IPS DF 19.7 (cell line): ENCODE data around the gene MFF.
"Not testable (repeated sequence)": the region's sequence is repeated elsewhere in the genome, so short reads cannot be mapped to it uniquely, and the experiment has no call there.

Experiments
- DNase-seq: peaks from one replicate; pipeline ENCODE4 v3.0.0-alpha.2; 2013; ENCODE audit warnings: low read depth, low spot score

Gene MFF

DNA sequence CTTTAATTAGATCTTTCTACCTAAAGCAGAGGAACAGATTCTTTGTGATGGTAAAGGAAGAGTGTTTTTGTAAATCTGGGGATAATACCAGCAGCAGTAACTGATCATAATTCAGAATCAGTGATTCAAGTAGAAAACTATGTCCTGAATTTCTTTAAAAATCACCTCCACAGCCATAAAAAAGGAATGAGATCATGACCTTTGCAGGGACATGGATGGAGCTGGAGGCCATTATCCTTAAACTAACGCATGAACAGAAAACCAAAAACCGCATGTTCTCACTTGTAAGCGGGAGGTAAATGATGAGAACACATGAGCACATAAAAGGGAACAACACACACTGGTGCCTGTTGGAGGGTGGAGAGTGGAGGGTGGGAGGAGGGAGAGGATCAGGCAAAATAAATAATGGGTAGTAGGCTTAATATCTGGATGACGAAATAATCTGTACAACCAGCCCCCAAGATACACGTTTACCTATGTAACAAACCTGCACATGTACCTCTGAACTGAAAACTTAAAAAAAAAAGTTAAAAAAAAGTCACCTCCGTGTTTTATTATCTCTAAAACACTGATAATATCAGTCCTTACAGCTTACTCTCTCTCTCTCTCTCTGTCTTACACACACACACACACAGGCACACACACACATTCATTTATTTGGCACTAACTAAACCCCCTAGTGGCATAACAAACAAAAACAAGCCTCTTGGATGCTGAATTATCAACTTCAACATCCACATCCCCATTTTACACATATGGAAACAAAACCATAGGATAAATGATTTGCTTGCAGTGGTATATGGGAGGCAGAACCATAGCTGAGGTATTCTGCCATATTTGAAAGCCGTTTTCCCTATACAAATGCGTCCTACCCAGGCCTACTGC, 52.7 kb downstream of the MFF start:
- DNase-seq, result no peak

DNA sequence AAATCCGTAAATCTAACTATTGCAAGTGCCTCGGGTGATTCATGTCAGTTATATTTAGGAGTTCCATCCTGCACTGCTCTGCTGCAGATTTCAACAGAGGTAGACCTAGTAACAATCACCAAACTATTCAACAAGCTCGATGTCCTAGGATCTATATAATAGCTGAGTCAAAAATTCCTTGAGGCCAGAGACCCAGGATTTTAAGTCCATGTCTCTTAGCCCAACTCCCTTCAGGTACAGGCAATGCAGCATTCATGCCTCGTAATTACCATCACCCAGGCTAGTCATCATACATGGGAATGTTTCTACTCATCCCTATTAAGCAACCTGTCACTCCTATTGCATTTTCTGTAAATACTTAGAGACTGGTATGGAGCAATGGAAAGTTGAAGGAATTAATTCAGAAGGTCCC, 53.3 kb downstream of the MFF start:
- DNase-seq, result no peak

DNA sequence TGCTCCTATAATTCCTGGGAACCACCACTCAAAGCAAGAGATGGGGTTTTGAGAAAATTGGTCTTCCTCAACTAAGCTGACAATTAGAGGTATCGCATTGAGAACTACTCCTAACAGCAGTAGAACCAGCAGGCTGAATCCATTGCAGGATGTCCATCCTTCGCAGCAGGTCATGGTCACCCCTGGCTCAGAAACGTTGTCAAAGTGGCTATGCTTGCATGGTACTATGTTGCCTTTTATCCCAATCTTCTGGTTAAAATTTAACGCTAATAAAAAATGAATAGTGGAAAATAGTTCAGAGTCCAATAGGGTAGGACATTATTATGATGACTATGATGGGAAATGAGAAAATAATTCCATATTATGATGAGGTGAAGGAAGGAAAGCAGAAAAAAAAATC, 54.0 kb downstream of the MFF start, which contains the start of gene TM4SF20:
Gene TM4SF20 (minus strand): TSS at position 212 of the 400 bp plus-strand sequence. CDS start 38 bp downstream, at position 174.
- DNase-seq, result no peak

DNA sequence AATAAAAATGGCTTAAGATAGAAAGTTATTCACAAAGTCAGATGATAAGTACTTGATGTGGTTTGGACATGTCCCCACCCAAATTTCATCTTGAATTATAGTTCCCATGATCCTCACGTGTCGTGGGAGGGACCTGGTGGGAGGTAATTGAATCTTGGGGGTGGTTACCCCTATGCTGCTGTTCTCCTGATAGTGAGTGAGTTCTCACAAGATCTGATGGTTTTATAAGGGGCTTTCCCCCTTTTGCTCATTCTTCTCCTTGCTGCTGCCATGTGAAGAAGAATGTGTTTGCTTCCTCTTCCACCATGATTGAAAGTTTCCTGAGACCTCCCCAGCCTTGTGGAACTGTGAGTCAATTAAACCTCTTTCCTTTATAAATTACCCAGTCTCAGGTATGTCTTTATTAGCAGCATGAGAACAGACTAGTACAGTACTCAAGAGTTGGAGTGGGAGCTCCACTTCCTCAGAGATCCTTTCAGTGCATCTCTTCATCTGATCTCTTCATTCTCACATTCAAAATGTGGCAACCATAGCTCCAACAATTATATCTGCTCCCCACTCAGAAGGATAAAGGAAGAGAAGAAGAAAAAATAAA, 57.3 kb downstream of the MFF start:
- not testable (repeated sequence) for DNase-seq

DNA sequence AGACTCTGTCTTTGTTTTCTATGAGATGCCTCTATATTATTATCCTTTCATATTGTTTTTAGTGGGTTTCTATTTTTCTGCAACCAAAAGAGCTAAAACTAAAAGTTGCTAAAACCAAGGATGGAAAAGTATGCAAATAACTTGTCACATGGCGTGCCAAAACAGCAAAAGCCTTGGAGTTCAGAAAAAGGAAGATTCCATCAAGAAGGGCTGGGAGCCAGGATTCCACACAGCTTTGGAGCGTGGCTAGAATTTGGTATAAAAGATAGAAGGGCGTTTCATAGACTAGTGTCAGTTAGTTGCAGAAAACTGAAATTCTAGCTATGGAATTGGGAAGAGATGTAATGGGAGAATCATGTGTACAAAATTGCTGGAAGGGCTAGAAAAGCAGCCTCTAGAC, 58.6 kb downstream of the MFF start:
- DNase-seq, result no peak

DNA sequence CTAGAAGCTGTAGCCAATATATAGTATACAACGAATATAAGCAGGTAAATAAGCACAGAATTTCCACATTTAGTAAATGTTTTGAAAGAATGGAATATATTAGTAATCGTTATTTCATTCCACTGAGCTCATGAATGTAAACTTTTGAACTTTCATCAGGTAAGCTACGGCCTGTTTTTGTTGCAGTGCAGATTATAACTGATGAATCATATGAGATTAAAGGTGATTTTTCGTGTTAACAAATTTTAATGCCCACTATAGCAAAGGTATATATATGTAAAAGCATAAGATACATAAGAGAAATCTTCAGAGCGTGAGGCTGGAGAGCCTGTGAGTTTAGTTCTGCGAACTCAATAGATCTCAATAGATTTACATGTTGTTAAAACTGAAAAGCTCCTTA, 61.6 kb downstream of the MFF start:
- no peak for DNase-seq

DNA sequence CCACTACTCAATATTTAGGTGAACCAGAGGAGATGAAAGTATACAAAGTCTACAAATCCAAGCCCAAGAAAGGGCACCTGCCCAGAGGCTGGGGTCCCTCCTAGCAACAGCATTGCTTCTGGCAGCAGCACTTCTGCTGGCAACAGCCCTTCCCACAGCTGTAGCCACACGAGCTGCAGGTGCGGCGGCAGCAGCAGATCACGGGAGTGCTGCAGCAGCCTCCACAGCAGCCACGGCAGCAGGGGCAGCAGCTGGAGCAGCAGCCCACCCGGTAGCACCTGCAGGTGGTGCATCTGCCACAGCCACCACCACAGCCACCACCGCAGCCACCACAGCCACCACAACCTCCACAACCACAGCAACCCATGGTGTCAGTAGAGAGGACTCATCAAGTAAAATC, 62.5 kb downstream of the MFF start, which contains the start of gene SCYGR1:
Gene SCYGR1 (minus strand): TSS at position 367 of the 400 bp plus-strand sequence. CDS start 0 bp downstream, at position 367.
- DNase-seq, result not testable (repeated sequence)

DNA sequence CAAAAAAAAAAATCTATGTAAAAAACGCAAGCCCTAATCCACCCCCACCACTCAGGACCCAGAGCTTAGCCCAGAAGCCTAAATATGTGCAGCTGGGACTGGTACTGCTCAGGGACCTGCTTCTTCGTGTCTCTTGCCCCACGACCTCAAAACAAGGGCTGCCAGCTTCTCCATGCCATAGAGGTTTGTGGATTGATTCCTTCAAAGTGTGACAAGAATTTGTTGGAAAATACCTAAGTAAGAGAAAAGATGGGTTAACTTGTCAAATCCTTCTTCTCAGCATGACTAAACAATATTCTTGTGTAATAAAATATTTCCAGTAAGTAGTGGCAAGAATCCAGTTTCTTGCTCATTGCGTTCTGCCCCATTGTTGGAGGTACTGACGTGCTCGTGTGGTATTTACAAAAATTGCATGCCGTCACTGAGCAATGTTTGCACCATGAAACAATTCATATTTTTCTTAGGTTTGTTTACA, 63.5 kb downstream of the MFF start:
- DNase-seq, result no peak

DNA sequence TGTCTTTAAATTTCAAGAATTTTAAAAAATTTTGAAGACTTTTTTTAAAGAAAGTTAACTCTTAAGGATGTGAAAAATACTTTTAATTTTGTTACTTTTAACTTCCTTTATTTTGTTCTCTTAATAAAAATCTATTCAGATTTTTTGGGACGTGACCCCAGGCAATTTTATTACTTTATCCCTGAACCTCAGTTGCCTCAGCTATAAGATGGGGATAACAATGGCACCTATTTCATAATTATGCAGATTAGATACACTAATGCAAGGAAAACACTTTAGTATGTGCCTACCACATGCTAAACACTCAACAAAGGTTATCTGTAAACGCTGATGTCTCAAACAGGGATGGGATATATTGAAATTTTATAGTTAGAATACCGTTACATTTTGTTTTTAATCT, 64.2 kb downstream of the MFF start:
- no peak for DNase-seq

DNA sequence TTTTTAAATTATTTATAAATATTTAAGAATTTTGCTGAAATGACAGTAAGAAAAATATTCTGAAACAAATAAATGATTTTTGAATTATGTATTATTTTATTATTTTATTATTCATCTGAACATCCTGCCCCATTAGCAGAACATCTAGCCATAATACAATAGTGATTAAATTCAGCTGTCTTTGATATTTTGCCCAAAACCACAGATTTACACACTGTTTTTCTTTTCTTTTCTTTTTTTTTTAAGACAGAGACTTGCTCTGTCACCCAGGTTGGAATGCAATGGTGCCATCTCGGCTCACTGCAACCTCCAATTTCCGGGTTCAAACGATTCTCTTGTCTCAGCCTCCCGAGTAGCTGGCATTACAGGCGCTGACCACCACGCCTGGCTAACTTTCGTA, 64.6 kb downstream of the MFF start:
- DNase-seq, result no peak

DNA sequence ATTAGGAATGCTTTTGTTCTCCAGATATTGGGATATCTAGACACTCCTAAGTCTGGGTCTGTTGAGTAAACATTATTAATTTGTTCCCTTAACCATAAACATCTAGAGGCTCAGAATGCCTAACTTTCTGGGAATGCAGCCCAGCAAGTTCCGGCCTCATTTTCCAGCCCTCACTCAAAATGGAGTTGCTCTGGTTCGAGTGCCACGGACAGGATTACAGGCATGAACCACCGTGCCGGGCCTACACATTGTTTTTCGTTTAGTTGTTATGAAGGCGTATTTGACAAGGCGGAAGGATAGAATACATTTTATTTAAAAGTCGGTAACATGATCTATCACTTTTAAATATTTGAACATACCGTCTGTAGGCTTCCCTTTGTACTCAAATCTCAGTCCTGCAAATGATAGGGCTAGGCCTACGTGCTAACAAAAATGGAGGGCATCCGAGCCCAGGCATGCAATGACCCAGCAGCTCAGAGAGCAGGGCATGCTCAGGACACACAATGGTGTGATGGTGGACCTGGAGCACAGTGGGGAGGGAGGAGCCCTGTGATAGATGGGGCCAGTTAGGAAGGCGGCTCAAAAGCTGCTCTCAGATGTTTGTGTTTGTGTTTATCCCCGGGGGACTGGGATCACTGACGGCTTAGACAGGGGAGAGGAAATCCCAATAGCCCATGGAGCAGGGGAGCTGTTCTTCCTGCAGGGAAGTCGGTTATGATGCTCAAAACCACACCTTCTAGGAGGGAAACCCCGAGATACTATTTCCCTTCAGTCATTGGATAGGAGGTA, 65.6 kb downstream of the MFF start:
- DNase-seq, result no peak

DNA sequence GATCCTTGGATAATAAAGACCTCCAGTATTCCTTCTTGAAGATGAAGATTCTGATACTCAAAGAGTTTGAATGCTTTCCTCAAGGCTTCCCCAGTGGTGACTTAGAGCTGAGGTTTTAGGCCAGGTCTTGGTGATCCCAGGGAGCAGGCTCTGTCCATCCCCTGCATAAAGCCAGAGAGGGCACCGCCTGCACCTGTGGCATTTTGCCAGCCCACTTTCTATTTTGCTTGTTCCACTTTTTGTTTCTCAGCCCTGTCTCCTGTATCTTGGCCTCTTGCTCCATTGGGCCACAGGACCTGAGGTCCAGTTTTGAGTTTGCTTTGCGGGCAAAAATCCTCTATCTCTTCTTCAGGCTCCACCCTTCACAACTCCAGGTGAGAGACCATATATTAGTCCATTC, 69.3 kb downstream of the MFF start:
- DNase-seq, result no peak

DNA sequence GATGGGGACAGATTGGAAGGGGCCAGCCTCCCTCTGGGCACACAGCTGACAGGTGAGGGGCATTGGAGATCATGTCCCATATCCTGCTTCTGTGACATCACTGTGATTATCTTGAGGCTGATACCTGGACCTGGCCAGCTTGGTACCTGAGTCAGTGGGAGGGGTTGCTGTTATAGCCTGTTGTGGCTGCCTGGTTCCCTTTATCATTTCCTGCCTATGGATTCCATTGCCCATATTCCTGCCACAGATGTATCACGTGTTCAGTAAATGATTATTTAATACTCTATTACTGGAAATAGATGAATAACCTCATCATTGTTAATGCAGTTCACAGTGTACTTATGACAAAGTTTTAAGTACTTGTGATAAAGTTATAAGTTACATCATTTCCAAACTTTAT, 70.5 kb downstream of the MFF start:
- DNase-seq, result no peak

DNA sequence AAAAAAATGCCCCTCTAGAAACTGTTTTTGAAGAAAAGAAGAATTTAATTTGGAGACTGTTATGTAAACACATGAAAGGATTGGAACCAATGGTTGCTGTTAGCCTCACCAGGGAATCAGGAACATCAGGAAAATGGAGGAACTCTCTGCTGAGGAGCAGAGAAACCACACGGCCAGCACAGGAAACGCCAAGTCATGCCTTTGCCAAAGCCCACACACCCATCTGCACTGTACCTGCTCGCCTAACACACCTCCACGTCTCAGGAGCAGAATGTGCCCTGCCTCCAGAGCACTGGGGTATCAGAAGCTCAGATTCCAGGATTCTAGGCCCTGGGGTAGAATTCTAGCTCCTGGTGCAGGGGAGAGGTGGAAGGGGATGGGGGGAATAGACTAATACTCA, 72.5 kb downstream of the MFF start:
- no peak for DNase-seq

DNA sequence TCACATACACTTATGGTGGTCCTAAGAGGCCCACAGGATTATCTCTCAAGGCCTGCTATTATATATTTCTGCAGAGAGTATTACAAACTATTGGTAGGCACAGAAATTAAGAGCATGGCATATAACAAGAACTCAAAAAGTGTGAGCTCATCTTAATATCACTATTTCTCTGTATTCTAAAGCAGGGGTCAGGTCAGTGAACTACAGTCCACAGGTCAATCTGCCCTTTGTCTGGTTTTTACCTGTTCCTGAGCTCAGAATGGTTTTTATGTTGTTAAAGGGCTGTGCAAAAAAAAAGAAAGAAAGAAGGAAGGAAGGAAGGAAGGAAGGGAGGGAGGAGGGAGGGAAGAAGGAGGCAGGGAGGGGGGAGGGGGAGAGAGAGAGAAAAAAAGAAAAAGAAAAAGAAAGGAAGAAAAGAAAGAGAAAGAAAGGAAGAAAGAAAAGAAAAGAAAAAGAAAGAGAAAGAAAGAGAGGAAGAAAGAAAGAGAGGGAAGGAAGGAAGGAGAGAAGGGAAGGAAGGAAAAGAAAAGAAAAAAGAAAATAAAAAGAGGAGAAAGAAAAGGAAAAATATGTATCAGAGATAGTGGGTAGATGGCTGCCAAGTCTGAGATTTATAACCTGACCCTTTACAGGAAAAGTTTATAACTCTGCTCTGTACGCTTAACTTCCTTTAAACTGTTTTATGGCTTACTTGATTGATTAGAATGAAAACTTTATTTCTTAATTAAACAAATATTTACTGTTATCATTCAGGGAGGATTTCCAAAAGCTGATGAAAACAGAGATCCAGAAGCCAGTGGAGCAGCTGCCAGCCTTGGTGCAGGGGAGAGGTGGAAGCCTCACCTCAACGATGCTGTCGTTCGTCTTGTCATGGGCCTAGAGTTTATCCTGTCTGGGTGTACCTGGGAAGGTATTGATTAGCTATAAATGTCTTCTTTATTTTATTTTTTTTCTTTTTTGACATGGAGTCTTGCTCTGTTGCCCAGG, 73.9 kb downstream of the MFF start:
- no peak for DNase-seq

DNA sequence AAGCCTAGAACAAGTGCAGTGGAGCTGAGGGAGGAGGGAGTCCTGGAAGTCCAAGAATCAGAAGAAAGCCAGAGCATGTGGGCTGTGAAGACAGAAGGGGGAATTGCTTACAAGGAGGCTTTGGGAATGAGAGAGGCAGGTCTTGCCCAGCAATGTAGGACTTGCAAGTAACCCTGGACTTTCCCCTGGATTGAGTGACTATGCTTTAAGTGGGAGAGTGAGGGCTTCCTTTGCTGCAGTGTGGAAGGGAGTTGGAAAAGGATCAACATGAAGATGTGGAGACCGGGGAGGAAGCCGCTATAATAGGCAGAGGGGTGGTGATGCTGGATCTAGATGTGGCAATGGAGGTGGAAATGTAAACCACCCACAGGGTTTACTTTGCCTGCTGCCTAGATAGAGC, 76.5 kb downstream of the MFF start:
- no peak for DNase-seq

DNA sequence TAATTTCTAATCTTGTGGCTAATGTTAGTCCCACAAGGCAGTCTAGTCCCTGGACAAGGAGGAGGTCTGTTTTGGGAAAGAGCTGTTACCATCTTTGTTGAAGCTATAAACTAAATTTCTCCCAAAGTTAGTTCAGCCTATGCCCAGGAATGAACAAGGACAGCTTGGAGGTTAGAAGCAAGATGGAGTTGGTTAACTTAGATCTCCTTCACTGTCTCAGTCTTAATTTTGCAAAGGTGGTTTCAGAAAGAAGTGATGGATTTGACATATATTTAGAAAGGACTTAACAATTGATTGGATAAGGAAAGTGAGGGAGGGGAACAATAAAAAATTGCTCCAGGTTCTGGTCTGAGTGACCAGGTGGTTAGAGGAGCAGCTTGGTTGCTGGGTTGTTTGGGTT, 77.3 kb downstream of the MFF start:
- DNase-seq, result no peak

DNA sequence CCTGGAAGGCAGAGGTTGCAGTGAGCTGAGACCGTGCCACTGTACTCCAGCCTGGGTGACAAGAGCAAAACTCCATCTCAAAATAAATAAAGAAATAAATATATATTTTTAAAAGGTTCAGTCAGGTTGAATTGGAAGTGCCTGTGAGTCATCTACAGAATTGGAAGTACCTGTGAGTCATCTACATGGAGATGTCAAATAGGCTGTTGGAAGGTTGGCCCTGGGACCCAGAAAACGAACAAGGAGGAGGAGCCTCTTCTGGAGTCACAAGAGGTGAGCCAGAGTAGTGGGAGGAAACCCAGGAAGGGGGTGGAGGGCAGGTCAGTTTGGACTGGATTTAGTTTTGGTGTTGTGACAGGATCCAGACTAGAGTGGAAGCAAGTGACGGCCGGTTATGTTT, 77.9 kb downstream of the MFF start:
- DNase-seq, result no peak

DNA sequence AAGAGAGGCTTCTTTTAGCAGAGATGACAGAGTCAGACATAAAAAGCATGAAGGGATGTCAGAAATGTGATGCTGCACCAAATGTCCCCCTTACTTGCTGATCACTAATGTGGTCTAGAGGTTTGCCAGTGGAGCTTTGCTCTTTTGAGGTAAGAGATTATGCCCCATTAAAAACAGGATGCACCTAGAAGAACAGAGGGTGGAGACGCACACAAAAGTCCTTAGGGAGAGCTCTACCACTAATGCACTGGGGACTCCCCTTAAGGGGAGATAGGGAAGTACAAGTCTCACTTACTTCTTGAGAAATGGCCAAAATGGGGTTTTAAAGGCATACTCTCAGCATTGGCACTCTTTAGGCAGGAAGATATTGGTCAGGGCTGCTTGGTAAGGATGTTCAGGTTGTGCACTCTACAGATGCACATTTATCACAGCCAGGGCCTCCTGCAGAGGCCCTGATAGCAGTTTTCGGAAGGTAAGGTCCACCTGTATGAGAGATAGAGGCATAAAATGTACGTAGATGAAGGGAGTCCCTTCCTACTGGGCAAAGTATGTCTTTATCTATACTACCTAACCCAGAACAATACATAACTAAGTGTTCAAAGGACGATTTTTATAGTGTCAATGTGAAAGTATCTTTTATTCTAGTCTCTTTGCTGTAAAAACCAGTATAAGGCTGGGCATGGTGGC, 79.7 kb downstream of the MFF start:
- no peak for DNase-seq
